NCI-H524 treated with DMSO at 0.1 percent for 48 hours (cell line): Measurements from ENCODE around the gene RNF223.
"Not testable (repeated sequence)": the region's sequence is repeated elsewhere in the genome, so short reads cannot be mapped to it uniquely, and the experiment has no call there.

ENCODE experiments used
- DNase-seq: peaks from one replicate; lab custom pipeline; 2025; lab: John Stamatoyannopoulos, UW

RNF223 gene

GRCh38 chr1:1072849-1073742, 1.0 kb downstream of the RNF223 start:
- no peak for DNase-seq

- DNase-seq: no peak
Measured at GRCh38 chr1:1072299-1072848, 1.7 kb downstream of the RNF223 start.

- no peak for DNase-seq
Measured at GRCh38 chr1:1071486-1072298, 2.4 kb downstream of the RNF223 start.

- DNase-seq: no peak
Measured at GRCh38 chr1:1069711-1070676, 4.1 kb downstream of the RNF223 start.

GRCh38 chr1:1069056-1069710, 4.9 kb downstream of the RNF223 start:
- DNase-seq: peak; percentile 5

- no peak for DNase-seq
Measured at GRCh38 chr1:1068517-1069055, 5.5 kb downstream of the RNF223 start.

- no peak for DNase-seq
Measured at GRCh38 chr1:1067860-1068516, 6.1 kb downstream of the RNF223 start.

- DNase-seq: no peak
Measured at GRCh38 chr1:1067284-1067859, 6.7 kb downstream of the RNF223 start.

GRCh38 chr1:1066403-1067283, 7.5 kb downstream of the RNF223 start:
- no peak for DNase-seq

GRCh38 chr1:1065940-1066304, 8.2 kb downstream of the RNF223 start:
- DNase-seq: not testable (repeated sequence)

- no peak for DNase-seq
Measured at GRCh38 chr1:1065265-1065939, 8.7 kb downstream of the RNF223 start.

GRCh38 chr1:1063945-1064831, 9.9 kb downstream of the RNF223 start:
- DNase-seq: no peak

- no peak for DNase-seq
Measured at GRCh38 chr1:1063261-1063944, 10.7 kb downstream of the RNF223 start.

GRCh38 chr1:1062348-1063163, 11.6 kb downstream of the RNF223 start:
- no peak for DNase-seq

- DNase-seq: no peak
Measured at GRCh38 chr1:1061682-1062345, 12.3 kb downstream of the RNF223 start.
